Heart right ventricle (tissue), 16 donors: ENCODE results near the gene PRPF6. TPM values are rescaled to one million over a fixed set of nuclear protein-coding genes. Genes with fewer than 3 reads are reported as not detected.

Source experiments
- ATAC-seq, 8 donors: fragments of 200-7000 bp; cut with Tn5 transposase; one replicate each; pipeline ENCODE4 v1.9.1; 2020; ENCODE audit warnings: mild to moderate bottlenecking in 8 of 8, moderate library complexity in 8 of 8, moderate number of reproducible peaks in 1 of 8
- DNase-seq, 2 donors: peaks; one replicate each; pipeline ENCODE4 v3.0.0-alpha.2; 2020
- H3K27ac ChIP-seq, 10 donors: fragments of 200-600 bp; sonication (generic) in 2 of 10; one replicate each; pipeline versions ENCODE4 v1.5.0 to v1.8.0; 2020 to 2022; ENCODE audit warnings: mild to moderate bottlenecking in 3 of 10
- H3K27me3 ChIP-seq, 7 donors: fragments of 200-600 bp; one replicate each; pipeline ENCODE4 v1.8.0; 2021 to 2022; ENCODE audit warnings: mild to moderate bottlenecking in 2 of 7
- H3K36me3 ChIP-seq, 9 donors: fragments of 200-600 bp; sonication (generic) in 1 of 9; one replicate each; pipeline versions ENCODE4 v1.5.0 to v1.8.0; 2020 to 2022; ENCODE audit warnings: mild to moderate bottlenecking in 2 of 9
- H3K4me1 ChIP-seq, 9 donors: fragments of 200-600 bp; sonication (generic) in 1 of 9; one replicate each; pipeline versions ENCODE4 v1.5.0 to v1.8.0; 2020 to 2022; ENCODE audit warnings: mild to moderate bottlenecking in 4 of 9
- H3K4me3 ChIP-seq, 10 donors: fragments of 200-600 bp; sonication (generic) in 2 of 10; one replicate each; pipeline versions ENCODE4 v1.5.0 to v1.8.0; 2020 to 2022; ENCODE audit warnings: mild to moderate bottlenecking in 7 of 10, moderate library complexity in 2 of 10
- H3K9me3 ChIP-seq, 11 donors: fragments of 200-600 bp in 10 of 11; sonication (generic) in 2 of 11; one replicate each; pipeline versions ENCODE4 v1.5.0 to v1.8.0; 2013 to 2022; ENCODE audit warnings: mild to moderate bottlenecking in 2 of 11, control low read depth in 1 of 11, moderate library complexity in 1 of 11
- CTCF ChIP-seq, 9 donors: fragments of 200-600 bp; sonication (generic) in 2 of 9; IDR thresholded peaks; one replicate each; pipeline versions ENCODE4 v1.5.0 to v1.8.0; 2021 to 2022; ENCODE audit warnings: antibody characterized with exemption in 9 of 9, mild to moderate bottlenecking in 5 of 9, moderate library complexity in 1 of 9
- WGBS, 2 donors: extraction: QIAGEN DNeasy Blood & Tissue Kit; methylation state at CpG; one replicate each; pipeline ENCODE4 v1.1.7; 2013; ENCODE audit warnings: inconsistent platforms in 1 of 2; 5-methylcytosine and 5-hydroxymethylcytosine counted together
- intact Hi-C, 10 donors: fragments of 100-400 bp; cut with DNase I; formaldehyde crosslinking; loops; one replicate each; pipeline versions ENCODE4 v1.11.1 to v1.14.2; 2022
- polyA plus RNA-seq, 2 donors: library from polyadenylated mRNA; stranded (reverse); fragments of 200-250 nt; gene quantifications; one replicate each; pipeline ENCODE4 v1.2.3, GENCODE V29; 2013
- total RNA-seq, 10 donors: library from RNA; stranded (reverse); fragmentation: NEBNext Ultra II Directional in 3 of 10; extraction: Animal tissue kit (Norgen Biotek cat#: 25700) in 3 of 10; gene quantifications; one replicate each; pipeline versions ENCODE4 v1.2.1 to v1.2.4, GENCODE V29; 2021 to 2023
- donor health status: Arrhythmogenic right ventricular cardiomyopathy.
- donor health status: ischemic (EF 13 %, LVEDD 7.1; RV severe dilation, severe dysfunction).
- donor health status: healthy with polysubstance abuse.
- donor health status: DM: no; HTN: yes; CAD: no.
- donor health status: DM: no; HTN: no; CAD: no.
- donor health status: ischemic (EF 25% LVEDD 6.9; RV normal size, moderate dysfunction).
- donor health status: ischemic (EF 25% LVEDD 5.7; RV mildly dilated, moderate dysfunction).
- donor health status: healthy.
- donor health status: DM: yes; HTN: yes; CAD: no.
- donor health status: Ischemic cardiomyopathy.
- donor health status: ischemic (EF 35%, LVEDD 5.7; RV mildly dilated, moderate dysfunction).
- donor health status: nonischemic (EF 11% LVEDD 7.7; RV severe dilation, severe dysfunction).
- donor health status: DM: yes; HTN: yes; CAD: no.
- donor health status: PGD.
- donor health status: ischemic (EF 29% LVEDD 5.4; RV normal size, mild dysfunction).
- donor health status: nonischemic (EF 23%, LVEDD 6.1; RV moderate dilation, normal function).

PRPF6 gene
- total and polyA plus RNA-seq, 12 donors: 27.8 to 53.6 (median 48.1) TPM

GRCh38 chr20:64029293-64030117 lies 48.6 kb downstream of the PRPF6 start:
- Histone ChIP-seq H3K36me3 (peaks cover 0 to 100% (median 70%) of the 10 kb centered on the region in 9 donors), H3K9me3 (no peaks in the 10 kb centered on the region), H3K4me3 (no peak overlapping the region), H3K27ac (no peak overlapping the region), H3K27me3 (no peaks in the 10 kb centered on the region), H3K4me1 (peaks cover 0 to 12% (median 4%) of the 10 kb centered on the region in 9 donors)
- intact Hi-C loops: loop anchor here in 3 of 10 donors (10.0 kb wide), 2 partner anchors 45 to 95 kb away; partner anchors contain the start of gene PRPF6 (in 3 of the 3)
- TF ChIP-seq CTCF (IDR thresholded peaks at IDR 0.05): no peak
- DNase-seq (no peak), ATAC-seq (no peak)
- WGBS, 2 donors: 94 to 95% methylated on average over 38 of the region's 38 CpGs

GRCh38 chr20:64030371-64031134 lies 49.6 kb downstream of the PRPF6 start:
- intact Hi-C loops: loop anchor here in 3 of 10 donors (10.0 kb wide), 2 partner anchors 46 to 94 kb away; partner anchors contain the start of gene PRPF6 (in 3 of the 3)
- H3K4me1 ChIP-seq: peaks cover 0 to 12% (median 4%) of the 10 kb centered on the region in 9 donors
- no peak for DNase-seq
- peaks cover 0 to 98% (median 69%) of the 10 kb centered on the region in 9 donors for H3K36me3 ChIP-seq
- no peaks in the 10 kb centered on the region for H3K27me3 ChIP-seq
- no peak for ATAC-seq
- H3K4me3 ChIP-seq: no peak overlapping the region
- H3K9me3 ChIP-seq: no peaks in the 10 kb centered on the region
- TF ChIP-seq CTCF (IDR thresholded peaks at IDR 0.05): no peak
- no peak overlapping the region for H3K27ac ChIP-seq
- WGBS, 2 donors: 90% methylated on average over 20 of the region's 20 CpGs

GRCh38 chr20:64031822-64032314 lies 50.9 kb downstream of the PRPF6 start:
- H3K27ac ChIP-seq: no peak overlapping the region
- H3K9me3 ChIP-seq: no peaks in the 10 kb centered on the region
- WGBS, 2 donors: 92 to 94% methylated on average over 19 of the region's 19 CpGs
- DNase-seq: no peak
- peaks cover 0 to 11% (median 4%) of the 10 kb centered on the region in 7 donors for H3K27me3 ChIP-seq
- ATAC-seq: no peak
- TF ChIP-seq CTCF (IDR thresholded peaks at IDR 0.05): no peak
- no peak overlapping the region for H3K4me3 ChIP-seq
- peaks cover 0 to 17% (median 4%) of the 10 kb centered on the region in 9 donors for H3K4me1 ChIP-seq
- peaks cover 0 to 85% (median 56%) of the 10 kb centered on the region in 9 donors for H3K36me3 ChIP-seq
- intact Hi-C loops: loop anchor here in 3 of 10 donors (10.0 kb wide), 2 partner anchors 47 to 93 kb away; partner anchors contain the start of gene PRPF6 (in 3 of the 3)
